Fibroblast of lung (primary cell): Measurements from ENCODE around the gene RIPK4.

Source experiments
- CTCF ChIP-seq, 2 donors: IDR thresholded peaks in 1 of 2; conservative IDR thresholded peaks in 1 of 2; 1 replicate in 1 of 2; 2 replicates in 1 of 2; pipeline ENCODE4 v1.5.1; 2011 to 2012; ENCODE audit warnings: low read length in 2 of 2, control low read depth in 1 of 2, inconsistent platforms in 1 of 2, low read depth in 1 of 2, mild to moderate bottlenecking in 1 of 2
- EZH2 ChIP-seq: IDR thresholded peaks from 2 replicates; pipeline ENCODE4 v1.5.1; 2012; ENCODE audit warnings: low read length, control low read depth, mild to moderate bottlenecking; ENCODE audit errors: missing control alignments

- TF ChIP-seq CTCF (conservative IDR thresholded peaks at IDR 0.05 in 1 of 2, IDR thresholded peaks at IDR 0.05 in 1 of 2; ENCODE audit: low read depth in 1 of 2, low read length in 2 of 2): no peak
- no peak for TF ChIP-seq EZH2
Observed at GRCh38 chr21:41701749-41702148, 65.1 kb downstream of the RIPK4 start.
